Effector memory CD8-positive, alpha-beta T cell (primary cell): ENCODE results near the gene DNMT3A.

ENCODE experiments used
- ATAC-seq: fragments of 150-1000 bp; cut with Tn5 transposase; replicated peaks from 2 replicates; pipeline ENCODE4 v1.10.0; 2021; ENCODE audit warnings: mild to moderate bottlenecking, moderate library complexity
- DNase-seq, 3 experiments: peaks; one replicate each; pipeline ENCODE4 v3.0.0; 2021
- H3K27ac Mint-ChIP-seq, 2 donors: one replicate each; pipeline ENCODE4 v1.8.0; 2022; ENCODE audit warnings: mild to moderate bottlenecking in 2 of 2, mixed read lengths in 2 of 2, moderate library complexity in 2 of 2
- H3K27me3 Mint-ChIP-seq, 2 donors: one replicate each; pipeline ENCODE4 v1.8.0; 2022; ENCODE audit warnings: mixed read lengths in 2 of 2
- H3K36me3 Mint-ChIP-seq: one replicate; pipeline ENCODE4 v1.8.0; 2022; ENCODE audit warnings: mild to moderate bottlenecking, moderate library complexity, mixed read lengths; ENCODE audit not compliant: insufficient read depth
- H3K4me1 Mint-ChIP-seq, 2 donors: one replicate each; pipeline ENCODE4 v1.8.0; 2022; ENCODE audit warnings: low read depth in 2 of 2, mixed read lengths in 2 of 2
- H3K4me3 Mint-ChIP-seq, 2 donors: one replicate each; pipeline ENCODE4 v1.8.0; 2022; ENCODE audit warnings: mild to moderate bottlenecking in 2 of 2, mixed read lengths in 2 of 2, moderate library complexity in 2 of 2
- H3K9me3 Mint-ChIP-seq, 2 donors: one replicate each; pipeline ENCODE4 v1.8.0; 2022; ENCODE audit warnings: mixed read lengths in 2 of 2

Gene DNMT3A

DNA sequence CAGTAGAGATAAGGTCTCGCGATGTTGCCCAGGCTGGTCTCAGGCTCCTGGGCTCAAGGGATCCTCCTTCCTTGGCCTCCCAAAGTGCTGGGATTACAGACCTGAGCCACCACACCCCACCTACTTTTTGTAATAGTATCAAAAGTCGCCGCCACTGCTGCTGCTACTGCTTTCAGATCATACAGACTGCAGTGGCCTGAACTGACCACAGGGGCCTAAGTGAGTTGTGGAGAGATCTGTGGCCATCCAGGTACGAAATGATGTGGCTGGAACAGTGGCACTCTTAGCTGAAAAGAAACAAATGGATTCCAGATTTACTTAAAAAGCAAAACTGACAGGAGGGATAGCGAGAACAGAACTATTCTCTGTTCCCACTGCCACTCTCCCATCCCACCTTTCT, 140.5 kb downstream of the DNMT3A start:
- Mint-ChIP-seq H3K27me3 (no peaks in the 10 kb centered on the region), H3K4me1 (peaks cover 0 to 3% of the 10 kb centered on the region in 2 donors), H3K9me3 (no peaks in the 10 kb centered on the region), H3K36me3 (no peaks in the 10 kb centered on the region), H3K4me3 (no peak overlapping the region), H3K27ac (no peak overlapping the region)
- ATAC-seq (no peak), DNase-seq (no peak)

DNA sequence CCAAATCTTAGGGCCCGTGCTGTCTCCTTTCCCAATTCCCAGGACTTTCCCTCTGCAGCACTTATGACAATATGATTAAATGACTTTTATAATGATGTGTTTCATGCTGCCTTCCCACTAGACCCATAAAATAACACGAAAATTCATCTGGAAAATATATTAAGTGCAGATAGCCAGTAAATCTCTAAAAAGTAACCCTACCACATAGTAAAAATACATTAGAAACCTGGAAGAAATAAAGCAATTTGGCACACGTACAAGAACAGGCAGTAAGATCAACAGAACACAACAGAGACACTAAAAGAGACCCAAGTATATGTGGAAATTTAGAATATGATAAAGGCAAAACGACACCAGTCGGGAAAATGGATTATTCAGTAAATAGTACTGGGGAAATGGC, 143.1 kb downstream of the DNMT3A start:
- no peak for DNase-seq
- ATAC-seq = no peak
- Mint-ChIP-seq H3K36me3 (no peaks in the 10 kb centered on the region), H3K9me3 (no peaks in the 10 kb centered on the region), H3K27me3 (no peaks in the 10 kb centered on the region), H3K27ac (no peak overlapping the region), H3K4me3 (no peak overlapping the region), H3K4me1 (peaks cover 3 to 7% of the 10 kb centered on the region in 2 donors)

- H3K36me3 Mint-ChIP-seq = no peaks in the 10 kb centered on the region
- H3K27me3 Mint-ChIP-seq = no peaks in the 10 kb centered on the region
- peaks cover 3 to 7% of the 10 kb centered on the region in 2 donors for H3K4me1 Mint-ChIP-seq
- DNase-seq (no peak), ATAC-seq (no peak)
- no peak overlapping the region for H3K27ac Mint-ChIP-seq
- no peaks in the 10 kb centered on the region for H3K9me3 Mint-ChIP-seq
- H3K4me3 Mint-ChIP-seq = no peak overlapping the region
Observed at GRCh38 chr2:25198209-25198525, 143.6 kb downstream of the DNMT3A start.

DNA sequence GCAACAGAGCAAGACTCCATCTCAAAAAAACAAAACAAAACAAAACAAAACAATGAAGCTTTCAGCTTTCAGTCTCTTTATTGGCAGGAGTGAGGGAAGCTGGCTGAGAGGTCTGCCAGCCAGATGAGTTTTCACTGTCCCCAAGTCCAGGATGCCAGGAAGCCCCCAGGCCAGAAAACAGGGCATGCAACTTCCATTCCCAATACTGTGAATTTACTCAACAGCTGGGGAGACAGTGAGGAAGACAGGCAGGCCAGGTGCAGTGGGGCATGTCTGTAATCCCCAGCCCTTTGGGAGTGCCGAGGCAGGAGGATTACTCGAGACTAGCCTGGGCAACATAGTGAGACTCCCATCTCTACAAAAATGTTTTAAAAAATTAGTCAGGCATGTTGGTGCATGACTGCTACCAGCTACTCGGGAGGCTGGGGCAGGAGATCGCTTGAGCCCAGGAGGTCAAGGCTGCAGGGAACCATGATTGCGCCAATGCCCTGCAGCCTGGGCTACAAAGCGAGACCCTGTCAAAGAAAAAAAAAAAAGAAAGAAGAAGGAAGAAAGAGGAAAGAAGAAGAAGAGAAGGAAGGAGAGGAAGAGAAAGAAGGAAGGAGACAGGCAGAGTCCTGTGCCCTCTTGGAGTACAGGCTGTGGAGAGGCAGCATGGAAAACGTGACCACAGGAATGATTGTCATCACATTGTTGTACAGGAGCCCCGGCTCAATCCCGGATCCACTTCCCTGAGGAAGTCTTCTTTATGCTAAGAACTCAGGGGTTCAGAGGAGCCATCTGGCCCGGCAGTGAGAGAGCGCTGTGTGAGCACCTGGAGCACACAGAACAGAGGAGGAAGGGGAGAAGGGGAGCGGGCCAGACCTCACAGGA, 144.2 kb downstream of the DNMT3A start:
- no peak overlapping the region for H3K27ac Mint-ChIP-seq
- ATAC-seq (no peak), DNase-seq (no peak)
- no peaks in the 10 kb centered on the region for H3K9me3 Mint-ChIP-seq
- H3K36me3 Mint-ChIP-seq = no peaks in the 10 kb centered on the region
- no peaks in the 10 kb centered on the region for H3K27me3 Mint-ChIP-seq
- no peak overlapping the region for H3K4me3 Mint-ChIP-seq
- H3K4me1 Mint-ChIP-seq = peaks cover 3 to 7% of the 10 kb centered on the region in 2 donors

GRCh38 chr2:25194576-25195122, 147.1 kb downstream of the DNMT3A start:
- DNase-seq = no peak
- no peak overlapping the region for H3K27ac Mint-ChIP-seq
- peaks cover 4% of the 10 kb centered on the region for H3K36me3 Mint-ChIP-seq
- ATAC-seq = no peak
- H3K4me3 Mint-ChIP-seq = no peak overlapping the region
- peaks cover 3 to 7% of the 10 kb centered on the region in 2 donors for H3K4me1 Mint-ChIP-seq
- no peaks in the 10 kb centered on the region for H3K9me3 Mint-ChIP-seq
- peaks cover 0 to 7% of the 10 kb centered on the region in 2 donors for H3K27me3 Mint-ChIP-seq

DNA sequence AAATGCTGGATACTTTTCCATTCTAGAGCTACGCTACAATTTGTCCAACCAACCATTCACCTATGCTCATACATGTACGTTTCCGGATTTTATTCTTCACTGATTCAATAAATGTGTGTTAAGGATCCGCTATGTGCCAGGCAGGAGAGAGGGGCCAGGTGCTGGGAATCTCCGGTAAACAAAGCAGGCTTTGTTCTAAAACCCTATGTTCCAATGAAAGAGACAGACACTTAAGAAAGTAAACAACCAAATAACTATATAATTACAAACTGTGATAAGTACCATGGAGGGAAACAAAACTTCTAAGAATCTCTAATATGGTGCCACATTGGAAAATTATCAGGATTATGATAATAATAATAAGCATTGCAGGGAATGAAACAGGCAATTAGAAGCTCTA, 151.2 kb downstream of the DNMT3A start:
- H3K36me3 Mint-ChIP-seq = peaks cover 4% of the 10 kb centered on the region
- no peak for DNase-seq
- no peak overlapping the region for H3K4me3 Mint-ChIP-seq
- H3K27ac Mint-ChIP-seq = no peak overlapping the region
- H3K9me3 Mint-ChIP-seq = no peaks in the 10 kb centered on the region
- ATAC-seq = no peak
- peaks cover 4 to 15% of the 10 kb centered on the region in 2 donors for H3K27me3 Mint-ChIP-seq
- H3K4me1 Mint-ChIP-seq = no peaks in the 10 kb centered on the region

- no peaks in the 10 kb centered on the region for H3K4me1 Mint-ChIP-seq
- H3K27ac Mint-ChIP-seq = no peak overlapping the region
- H3K4me3 Mint-ChIP-seq = no peak overlapping the region
- H3K9me3 Mint-ChIP-seq = no peaks in the 10 kb centered on the region
- no peak for DNase-seq
- peaks cover 10 to 15% of the 10 kb centered on the region in 2 donors for H3K27me3 Mint-ChIP-seq
- ATAC-seq = no peak
- H3K36me3 Mint-ChIP-seq = peaks cover 4% of the 10 kb centered on the region
Observed at GRCh38 chr2:25188405-25188804, 153.3 kb downstream of the DNMT3A start.

- H3K4me1 Mint-ChIP-seq = no peaks in the 10 kb centered on the region
- no peaks in the 10 kb centered on the region for H3K9me3 Mint-ChIP-seq
- DNase-seq (no peak), ATAC-seq (no peak)
- H3K27me3 Mint-ChIP-seq = peaks cover 10 to 15% of the 10 kb centered on the region in 2 donors
- no peak overlapping the region for H3K27ac Mint-ChIP-seq
- H3K36me3 Mint-ChIP-seq = peaks cover 4% of the 10 kb centered on the region
- no peak overlapping the region for H3K4me3 Mint-ChIP-seq
Observed at GRCh38 chr2:25187729-25188350, 153.9 kb downstream of the DNMT3A start.

DNA sequence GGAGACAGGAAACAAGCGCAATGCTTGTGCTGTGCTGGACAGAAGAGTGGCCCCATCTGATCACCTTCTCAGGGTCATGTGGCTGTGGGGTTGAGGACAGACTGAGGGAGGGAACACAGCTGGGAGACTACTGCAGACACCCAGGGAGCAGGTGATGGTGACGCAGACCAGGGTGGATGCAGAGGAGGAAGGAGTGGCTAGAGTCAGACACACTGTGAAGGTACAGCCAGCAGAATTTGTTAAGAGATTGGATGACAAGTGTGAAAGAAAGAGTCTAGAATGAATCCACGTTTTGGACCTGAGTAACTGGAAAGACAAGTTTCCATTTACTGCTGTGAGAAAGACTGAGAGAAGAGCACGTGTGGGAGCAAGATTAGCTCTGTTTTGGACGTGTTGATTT, 157.5 kb downstream of the DNMT3A start:
- H3K36me3 Mint-ChIP-seq = peaks cover 3% of the 10 kb centered on the region

GRCh38 chr2:25178976-25179375, 162.7 kb downstream of the DNMT3A start:
- Mint-ChIP-seq H3K4me1 (no peaks in the 10 kb centered on the region), H3K27ac (no peak overlapping the region), H3K4me3 (no peak overlapping the region), H3K9me3 (no peaks in the 10 kb centered on the region), H3K36me3 (peaks cover 5% of the 10 kb centered on the region), H3K27me3 (peaks cover 36 to 43% of the 10 kb centered on the region in 2 donors)
- no peak for ATAC-seq
- DNase-seq = no peak

More for the DNA sequence above, 157.5 kb downstream of the DNMT3A start:
- no peak overlapping the region for H3K4me3 Mint-ChIP-seq
- no peaks in the 10 kb centered on the region for H3K4me1 Mint-ChIP-seq
- ATAC-seq (no peak), DNase-seq (no peak)
- no peak overlapping the region for H3K27ac Mint-ChIP-seq
- peaks cover 15 to 17% of the 10 kb centered on the region in 2 donors for H3K27me3 Mint-ChIP-seq
- H3K9me3 Mint-ChIP-seq = no peaks in the 10 kb centered on the region
